MCF 10A (cell line): ENCODE measurements around the gene SEMA3E. TPM values are rescaled to one million over a fixed set of nuclear protein-coding genes. Genes with fewer than 3 reads are reported as not detected.

Experiments
- BruUV-seq: library from RNA; stranded (reverse); fragments of 400-500 nt; replicated peaks from 2 replicates; lab custom pipeline; 2021; lab: Mats Ljungman, UMichigan
- CTCF ChIA-PET: fragments of 300-600 bp; sonication (Branson Sonifier 250); formaldehyde crosslinking; extraction: SDS; loops from one replicate; lab custom pipeline; 2021; ENCODE audit warnings: antibody characterized with exemption, inconsistent platforms; lab: Yijun Ruan, JAX
- POLR2A ChIA-PET: fragments of 300-600, 350-650 bp; sonication (Branson Sonifier 250); formaldehyde crosslinking; extraction: SDS; loops from one replicate; lab custom pipeline; 2020; ENCODE audit warnings: antibody characterized with exemption, inconsistent platforms; lab: Yijun Ruan, JAX
- DNase-seq: peaks from one replicate; pipeline ENCODE4 v3.0.0-alpha.2; 2018; ENCODE audit not compliant: unreplicated experiment
- H3K27ac Mint-ChIP-seq: one replicate; pipeline ENCODE4 v1.8.0; 2022; ENCODE audit warnings: mild to moderate bottlenecking, low read depth, mixed read lengths; ENCODE audit not compliant: unreplicated experiment
- H3K27me3 Mint-ChIP-seq: one replicate; pipeline ENCODE4 v1.8.0; 2022; ENCODE audit warnings: mixed read lengths; ENCODE audit not compliant: insufficient read depth, unreplicated experiment
- H3K36me3 Mint-ChIP-seq: one replicate; pipeline ENCODE4 v1.8.0; 2022; ENCODE audit warnings: mild to moderate bottlenecking, moderate library complexity, mixed read lengths; ENCODE audit not compliant: insufficient read depth, unreplicated experiment
- H3K4me1 Mint-ChIP-seq: one replicate; pipeline ENCODE4 v1.8.0; 2022; ENCODE audit warnings: mixed read lengths; ENCODE audit not compliant: insufficient read depth, unreplicated experiment
- H3K4me3 Mint-ChIP-seq: one replicate; pipeline ENCODE4 v1.8.0; 2022; ENCODE audit warnings: mild to moderate bottlenecking, moderate library complexity, mixed read lengths; ENCODE audit not compliant: unreplicated experiment
- H3K9me3 Mint-ChIP-seq: one replicate; pipeline ENCODE4 v1.8.0; 2022; ENCODE audit warnings: mixed read lengths; ENCODE audit not compliant: unreplicated experiment
- CTCF ChIP-seq: fragments of 200-600 bp; IDR thresholded peaks from one replicate; pipeline ENCODE4 v1.8.0; 2022; ENCODE audit warnings: antibody characterized with exemption, mild to moderate bottlenecking; ENCODE audit not compliant: unreplicated experiment
- intact Hi-C: fragments of 100-400 bp; cut with micrococcal nuclease; formaldehyde crosslinking; loops from 2 replicates; pipeline ENCODE4 v1.14.1; 2022
- total RNA-seq: library from RNA; stranded (reverse); gene quantifications from 2 replicates; pipeline ENCODE4 v1.2.3, GENCODE V29; 2022

Gene SEMA3E
- total RNA-seq, 1 experiment from 2014 or later, result 0.51 TPM

- no peak for DNase-seq
- Mint-ChIP-seq H3K27me3 (no peaks in the 10 kb centered on the region), H3K36me3 (no peaks in the 10 kb centered on the region), H3K27ac (no peak overlapping the region), H3K9me3 (no peaks in the 10 kb centered on the region), H3K4me3 (no peak overlapping the region), H3K4me1 (no peaks in the 10 kb centered on the region)
- no peak for TF ChIP-seq CTCF
- POLR2A ChIA-PET, result interaction anchor here (1.0 kb wide), 1 partner anchor 15 kb away, joined by 3 read pairs; no protein-coding TSS in a partner anchor
- intact Hi-C loops, result no loop called here
- BruUV-seq, result no TSS peak
- CTCF ChIA-PET, result no interaction called here
Observed at GRCh38 chr7:83502636-83503035, 146.3 kb downstream of the SEMA3E start.

- ChIA-PET CTCF (no interaction called here), POLR2A (no interaction called here)
- Mint-ChIP-seq H3K36me3 (no peaks in the 10 kb centered on the region), H3K4me1 (no peaks in the 10 kb centered on the region), H3K27ac (no peak overlapping the region), H3K9me3 (no peaks in the 10 kb centered on the region), H3K27me3 (no peaks in the 10 kb centered on the region), H3K4me3 (no peak overlapping the region)
- intact Hi-C loops, result no loop called here
- no TSS peak for BruUV-seq
- no peak for TF ChIP-seq CTCF
- no peak for DNase-seq
Observed at GRCh38 chr7:83494683-83495082, 154.3 kb downstream of the SEMA3E start.

GRCh38 chr7:83492802-83493201 is 156.1 kb downstream of the SEMA3E start:
- H3K27ac Mint-ChIP-seq, result no peak overlapping the region
- no peaks in the 10 kb centered on the region for H3K36me3 Mint-ChIP-seq
- CTCF ChIA-PET, result no interaction called here
- H3K9me3 Mint-ChIP-seq, result no peaks in the 10 kb centered on the region
- intact Hi-C loops, result no loop called here
- BruUV-seq, result no TSS peak
- no peaks in the 10 kb centered on the region for H3K27me3 Mint-ChIP-seq
- peaks cover 7% of the 10 kb centered on the region for H3K4me1 Mint-ChIP-seq
- no peak for TF ChIP-seq CTCF
- no peak for DNase-seq
- POLR2A ChIA-PET, result no interaction called here
- no peak overlapping the region for H3K4me3 Mint-ChIP-seq

GRCh38 chr7:83487801-83488200 is 161.1 kb downstream of the SEMA3E start:
- Mint-ChIP-seq H3K36me3 (no peaks in the 10 kb centered on the region), H3K27ac (no peak overlapping the region), H3K4me3 (no peak overlapping the region), H3K9me3 (no peaks in the 10 kb centered on the region), H3K27me3 (no peaks in the 10 kb centered on the region), H3K4me1 (peaks cover 29% of the 10 kb centered on the region)
- ChIA-PET CTCF (interaction anchor here (0.9 kb wide), 1 partner anchor 168 kb away, joined by 3 read pairs; no protein-coding TSS in a partner anchor), POLR2A (interaction anchor here (0.6 kb wide), 1 partner anchor 15 kb away, joined by 3 read pairs; no protein-coding TSS in a partner anchor)
- no TSS peak for BruUV-seq
- TF ChIP-seq CTCF, result no peak
- intact Hi-C loops, result no loop called here
- no peak for DNase-seq
